H9 (cell line): ENCODE results near the gene PDZD2. TPM values are rescaled to one million over a fixed set of nuclear protein-coding genes. Genes with fewer than 3 reads are reported as not detected.

Experiments
- DNase-seq: peaks from one replicate; pipeline ENCODE4 v3.0.0-alpha.2; 2017
- H2AFZ ChIP-seq: one replicate; pipeline ENCODE4 v1.6.1; 2013; ENCODE audit warnings: mild to moderate bottlenecking, low read length, control low read depth, moderate library complexity
- H2AK5ac ChIP-seq: 2 replicates; pipeline ENCODE4 v1.6.1; 2013; ENCODE audit warnings: low read length, control low read depth, mixed read lengths; ENCODE audit not compliant: insufficient read length
- H2BK120ac ChIP-seq: one replicate; pipeline ENCODE4 v1.6.1; 2013; ENCODE audit warnings: low read depth, mild to moderate bottlenecking, low read length, control low read depth, inconsistent platforms; ENCODE audit not compliant: poor library complexity, severe bottlenecking
- H2BK12ac ChIP-seq: 2 replicates; pipeline ENCODE4 v1.6.1; 2013; ENCODE audit warnings: low read length, control low read depth, mixed read lengths, low read depth; ENCODE audit not compliant: insufficient read length
- H2BK15ac ChIP-seq: 2 replicates; pipeline ENCODE4 v1.6.1; 2013; ENCODE audit warnings: low read depth, low read length, control low read depth
- H2BK20ac ChIP-seq: one replicate; pipeline ENCODE4 v1.6.1; 2013; ENCODE audit warnings: low read depth, mild to moderate bottlenecking, low read length, control low read depth, inconsistent platforms; ENCODE audit not compliant: poor library complexity, severe bottlenecking
- H2BK5ac ChIP-seq: 2 replicates; pipeline ENCODE4 v1.6.1; 2013; ENCODE audit warnings: low read length, control low read depth, mixed read lengths; ENCODE audit not compliant: insufficient read length
- H3K14ac ChIP-seq: 2 replicates; pipeline ENCODE4 v1.6.1; 2013; ENCODE audit warnings: low read length, control low read depth; ENCODE audit not compliant: insufficient read depth
- H3K18ac ChIP-seq: 2 replicates; pipeline ENCODE4 v1.6.1; 2013; ENCODE audit warnings: low read depth, mild to moderate bottlenecking, mixed read lengths, low read length, control low read depth; ENCODE audit not compliant: insufficient read length
- H3K23ac ChIP-seq: 2 replicates; pipeline ENCODE4 v1.6.1; 2013; ENCODE audit warnings: low read length, control low read depth, mixed read lengths, low read depth; ENCODE audit not compliant: insufficient read length
- H3K23me2 ChIP-seq: 2 replicates; pipeline ENCODE4 v1.6.1; 2013; ENCODE audit warnings: low read depth, mild to moderate bottlenecking, mixed read lengths, low read length, control low read depth; ENCODE audit not compliant: insufficient read length, poor library complexity, severe bottlenecking
- H3K27ac ChIP-seq: 2 replicates; pipeline ENCODE4 v1.5.1; 2013; ENCODE audit warnings: low read length, control low read depth, mixed read lengths, low read depth; ENCODE audit not compliant: insufficient read length
- H3K27me3 ChIP-seq: 2 replicates; pipeline ENCODE4 v1.6.1; 2013; ENCODE audit warnings: low read length, control low read depth, inconsistent platforms; ENCODE audit not compliant: insufficient read depth
- H3K4ac ChIP-seq: 2 replicates; pipeline ENCODE4 v1.6.1; 2013; ENCODE audit warnings: low read depth, mild to moderate bottlenecking, control low read depth, inconsistent platforms, low read length, moderate library complexity
- H3K4me1 ChIP-seq: 2 replicates; pipeline ENCODE4 v1.6.1; 2013; ENCODE audit warnings: low read length, control low read depth, inconsistent platforms; ENCODE audit not compliant: insufficient read depth
- H3K4me2 ChIP-seq: 2 replicates; pipeline ENCODE4 v1.6.1; 2013; ENCODE audit warnings: low read length, control low read depth, mixed read lengths; ENCODE audit not compliant: insufficient read length, insufficient read depth
- H3K56ac ChIP-seq: 2 replicates; pipeline ENCODE4 v1.6.1; 2013; ENCODE audit warnings: low read depth, mild to moderate bottlenecking, mixed read lengths, low read length, control low read depth; ENCODE audit not compliant: insufficient read length
- H3K79me1 ChIP-seq: 2 replicates; pipeline ENCODE4 v1.6.1; 2013; ENCODE audit warnings: low read depth, mild to moderate bottlenecking, moderate library complexity, low read length, control low read depth, inconsistent platforms; ENCODE audit not compliant: insufficient read depth, poor library complexity, severe bottlenecking
- H3K79me2 ChIP-seq: 2 replicates; pipeline ENCODE4 v1.6.1; 2013; ENCODE audit warnings: low read length, control low read depth, inconsistent platforms; ENCODE audit not compliant: insufficient read depth
- H3K9ac ChIP-seq: 2 replicates; pipeline ENCODE4 v1.6.1; 2013; ENCODE audit warnings: low read length, control low read depth, mixed read lengths; ENCODE audit not compliant: insufficient read length; ENCODE audit errors: extremely low read depth
- H3K9me3 ChIP-seq: one replicate; pipeline ENCODE4 v1.6.1; 2013; ENCODE audit warnings: low read depth, low read length, inconsistent platforms; ENCODE audit not compliant: control insufficient read depth
- H3T11ph ChIP-seq: one replicate; pipeline ENCODE4 v1.6.1; 2013; ENCODE audit warnings: mild to moderate bottlenecking, low read length, control low read depth, inconsistent platforms
- H4K20me1 ChIP-seq: one replicate; pipeline ENCODE4 v1.6.1; 2013; ENCODE audit not compliant: control insufficient read depth, insufficient read length, insufficient read depth
- H4K5ac ChIP-seq: 2 replicates; pipeline ENCODE4 v1.6.1; 2013; ENCODE audit warnings: low read depth, mild to moderate bottlenecking, mixed read lengths, low read length, control low read depth; ENCODE audit not compliant: insufficient read length
- H4K8ac ChIP-seq: replicated peaks from 2 replicates; pipeline ENCODE4 v1.6.1; 2013; ENCODE audit warnings: low read length, control low read depth, mixed read lengths, low read depth; ENCODE audit not compliant: insufficient read length
- H4K91ac ChIP-seq: 2 replicates; pipeline ENCODE4 v1.6.1; 2013; ENCODE audit warnings: low read depth, mild to moderate bottlenecking, moderate library complexity, mixed read lengths, low read length, control low read depth; ENCODE audit not compliant: insufficient read length
- H3K27ac Mint-ChIP-seq, 3 experiments: 2 replicates in 2 of 3; 3 replicates in 1 of 3; pipeline ENCODE4 v1.8.0; 2020 to 2021; ENCODE audit warnings: mixed read lengths in 3 of 3, mild to moderate bottlenecking in 1 of 3, moderate library complexity in 1 of 3
- H3K27me3 Mint-ChIP-seq: 2 replicates; pipeline ENCODE4 v1.8.0; 2021; ENCODE audit warnings: low read depth, mild to moderate bottlenecking, moderate library complexity, mixed read lengths
- H3K36me3 Mint-ChIP-seq, 3 experiments: 2 replicates in 2 of 3; 3 replicates in 1 of 3; pipeline ENCODE4 v1.8.0; 2020 to 2021; ENCODE audit warnings: low read depth in 3 of 3, mixed read lengths in 3 of 3; ENCODE audit not compliant: insufficient read depth in 1 of 3
- H3K4me1 Mint-ChIP-seq, 2 experiments: 2 replicates each; pipeline ENCODE4 v1.8.0; 2020; ENCODE audit warnings: mixed read lengths in 2 of 2
- H3K4me3 Mint-ChIP-seq, 2 experiments: 2 replicates in 1 of 2; 3 replicates in 1 of 2; pipeline ENCODE4 v1.8.0; 2020 to 2021; ENCODE audit warnings: mild to moderate bottlenecking in 2 of 2, mixed read lengths in 2 of 2, moderate library complexity in 1 of 2
- H3K9me3 Mint-ChIP-seq, 2 experiments: 2 replicates in 1 of 2; 3 replicates in 1 of 2; pipeline ENCODE4 v1.8.0; 2020; ENCODE audit warnings: mild to moderate bottlenecking in 2 of 2, mixed read lengths in 2 of 2, moderate library complexity in 1 of 2
- CTCF ChIP-seq: fragments of 200-600 bp; sonication (generic); conservative IDR thresholded peaks from 3 replicates; pipeline ENCODE4 v1.8.0; 2021; ENCODE audit warnings: antibody characterized with exemption, mild to moderate bottlenecking
- WGBS: extraction: QIAGEN DNeasy Blood & Tissue Kit; methylation state at CpG from one replicate; pipeline ENCODE4 v1.1.7; 2013; ENCODE audit warnings: missing lambda C conversion rate, low lambda C conversion rate, mixed read lengths; ENCODE audit not compliant: insufficient read length; ENCODE audit errors: extremely low coverage; 5-methylcytosine and 5-hydroxymethylcytosine counted together
- total RNA-seq: library from RNA; stranded (reverse); gene quantifications from 2 replicates; pipeline ENCODE4 v1.2.1, GENCODE V29; 2021

Gene PDZD2
- total RNA-seq, 1 experiment from 2014 or later, result 9.9 TPM

DNA sequence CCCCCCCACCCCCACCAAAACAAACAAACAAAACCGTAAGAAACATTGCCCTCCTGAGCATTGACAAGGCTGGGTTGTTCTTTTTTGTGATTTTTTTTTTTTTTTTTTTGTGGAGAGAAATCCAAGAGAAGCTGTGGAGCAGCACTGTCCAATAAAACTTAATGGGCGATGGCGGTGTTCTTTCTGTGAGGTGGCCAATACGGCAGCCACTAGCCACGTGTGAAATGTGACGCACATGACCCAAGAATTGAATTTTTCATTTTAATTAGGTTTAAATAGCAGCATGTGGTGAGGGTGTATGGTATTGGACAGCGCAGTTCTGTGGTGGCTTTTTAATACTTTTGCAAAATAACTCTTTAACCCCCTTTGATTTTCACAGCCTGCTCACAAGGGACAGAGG, 251.1 kb downstream of the PDZD2 start:
- Histone ChIP-seq H2AFZ (no peak overlapping the region), H2BK20ac (no peak overlapping the region), H3K18ac (no peak overlapping the region), H3K14ac (no peak overlapping the region), H3K56ac (no peak overlapping the region), H3K4me2 (no peak overlapping the region), H4K20me1 (no peaks in the 10 kb centered on the region), H2AK5ac (no peak overlapping the region), H3K79me2 (no peaks in the 10 kb centered on the region), H4K8ac (no peak overlapping the region), H3K79me1 (no peaks in the 10 kb centered on the region), H3K27me3 (no peaks in the 10 kb centered on the region), H2BK120ac (no peak overlapping the region), H3K23ac (no peak overlapping the region), H3K4ac (no peak overlapping the region), H3K9ac (no peak overlapping the region), H2BK15ac (no peak overlapping the region), H2BK5ac (no peak overlapping the region), H3K4me1 (peaks cover 8% of the 10 kb centered on the region; the same call in 1 of the 2 replicates), H3K27ac (no peak overlapping the region), H3T11ph (no peak overlapping the region), H4K91ac (no peak overlapping the region), H4K5ac (no peak overlapping the region), H3K23me2 (no peaks in the 10 kb centered on the region), H2BK12ac (no peak overlapping the region), H3K9me3 (no peaks in the 10 kb centered on the region)
- Mint-ChIP-seq H3K4me3 (no peak overlapping the region), H3K27me3 (no peaks in the 10 kb centered on the region; the same call in 1 of the 2 replicates), H3K4me1 (peaks cover 50 to 51% of the 10 kb centered on the region in 2 experiments), H3K27ac (peak overlapping the region in 1 of 3 experiments; percentile 70; a peak in 1 of 7 replicates), H3K36me3 (no peaks in the 10 kb centered on the region; a peak in 2 of 7 replicates), H3K9me3 (no peaks in the 10 kb centered on the region; a peak in 1 of 5 replicates)
- no CpG with 5 or more reads among the region's 7 CpGs for WGBS
- no peak for TF ChIP-seq CTCF
- DNase-seq, result no peak
